Left ventricle myocardium inferior (tissue), 1 donor: ENCODE measurements around the gene CD58. TPM values are rescaled to one million over a fixed set of nuclear protein-coding genes. Genes with fewer than 3 reads are reported as not detected.
A peak's percentile ranks its signal among the peaks of the same experiment; 100 is the strongest.

Experiments used
- DNase-seq: peaks from one replicate; pipeline ENCODE4 v3.0.0-alpha.2; 2020
- H3K27ac ChIP-seq: fragments of 200-600 bp; replicated peaks from 2 replicates; pipeline ENCODE4 v1.8.0; 2021
- H3K27me3 ChIP-seq: fragments of 200-600 bp; 2 replicates; pipeline ENCODE4 v1.8.0; 2021; ENCODE audit warnings: low read depth
- H3K36me3 ChIP-seq: fragments of 200-600 bp; 2 replicates; pipeline ENCODE4 v1.8.0; 2021
- H3K4me1 ChIP-seq: fragments of 200-600 bp; 2 replicates; pipeline ENCODE4 v1.8.0; 2021
- H3K4me3 ChIP-seq: fragments of 200-600 bp; 2 replicates; pipeline ENCODE4 v1.8.0; 2021; ENCODE audit warnings: mild to moderate bottlenecking, moderate library complexity
- H3K9me3 ChIP-seq: fragments of 200-600 bp; replicated peaks from 2 replicates; pipeline ENCODE4 v1.8.0; 2021
- CTCF ChIP-seq: fragments of 200-600 bp; IDR thresholded peaks from 2 replicates; pipeline ENCODE4 v1.8.0; 2021; ENCODE audit warnings: antibody characterized with exemption, mild to moderate bottlenecking, borderline replicate concordance
- intact Hi-C: fragments of 100-400 bp; cut with micrococcal nuclease; formaldehyde crosslinking; loops from one replicate; pipeline ENCODE4 v1.11.0; 2022
- total RNA-seq: library from RNA; stranded (reverse); fragmentation: NEBNext Ultra II Directional; extraction: Animal tissue kit (Norgen Biotek cat#: 25700); gene quantifications from one replicate; pipeline ENCODE4 v1.2.1, GENCODE V29; 2021
- donor health status: DM: no; HTN: yes; CAD: no; lungs with severe emphysema.

The CD58 gene
- total RNA-seq, 1 donor from 2014 or later: 32.2 TPM

- Histone ChIP-seq H3K4me1 (peaks cover 73% of the 10 kb centered on the region), H3K4me3 (no peak overlapping the region), H3K27me3 (no peaks in the 10 kb centered on the region), H3K36me3 (no peaks in the 10 kb centered on the region), H3K9me3 (no peaks in the 10 kb centered on the region), H3K27ac (peak overlapping the region; percentile 82)
- TF ChIP-seq CTCF: no peak
- intact Hi-C loops: no loop called here
- no peak for DNase-seq
Observed at GRCh38 chr1:116501125-116501869, 69.5 kb downstream of the CD58 start.

- peak overlapping the region; percentile 82 for H3K27ac ChIP-seq
Observed at GRCh38 chr1:116498789-116499628, 71.8 kb downstream of the CD58 start.

GRCh38 chr1:116497656-116498055 lies 73.2 kb downstream of the CD58 start:
- Histone ChIP-seq H3K36me3 (no peaks in the 10 kb centered on the region), H3K4me3 (no peak overlapping the region), H3K27ac (peak overlapping the region; percentile 82), H3K27me3 (no peaks in the 10 kb centered on the region), H3K4me1 (peaks cover 71% of the 10 kb centered on the region), H3K9me3 (no peaks in the 10 kb centered on the region)
- DNase-seq: no peak
- intact Hi-C loops: no loop called here
- TF ChIP-seq CTCF: no peak

More at GRCh38 chr1:116498789-116499628, 71.8 kb downstream of the CD58 start:
- H3K4me3 ChIP-seq: no peak overlapping the region
- DNase-seq: no peak
- peak; percentile 88 for TF ChIP-seq CTCF
- H3K9me3 ChIP-seq: no peaks in the 10 kb centered on the region
- H3K36me3 ChIP-seq: no peaks in the 10 kb centered on the region
- intact Hi-C loops: no loop called here
- H3K27me3 ChIP-seq: no peaks in the 10 kb centered on the region
- H3K4me1 ChIP-seq: peaks cover 85% of the 10 kb centered on the region

GRCh38 chr1:116496898-116497297 lies 73.9 kb downstream of the CD58 start:
- TF ChIP-seq CTCF: no peak
- Histone ChIP-seq H3K27ac (peak overlapping the region; percentile 82), H3K4me1 (peaks cover 64% of the 10 kb centered on the region), H3K36me3 (no peaks in the 10 kb centered on the region), H3K9me3 (no peaks in the 10 kb centered on the region), H3K4me3 (no peak overlapping the region), H3K27me3 (no peaks in the 10 kb centered on the region)
- no peak for DNase-seq
- intact Hi-C loops: no loop called here

GRCh38 chr1:116496380-116496779 lies 74.4 kb downstream of the CD58 start:
- intact Hi-C loops: no loop called here
- peak; percentile 68 for DNase-seq

More at GRCh38 chr1:116496380-116496779, 74.4 kb downstream of the CD58 start:
- Histone ChIP-seq H3K4me1 (peaks cover 58% of the 10 kb centered on the region), H3K36me3 (no peaks in the 10 kb centered on the region), H3K4me3 (no peak overlapping the region), H3K9me3 (no peaks in the 10 kb centered on the region), H3K27ac (peak overlapping the region; percentile 82), H3K27me3 (no peaks in the 10 kb centered on the region)
- TF ChIP-seq CTCF: no peak
